Neural cell (in vitro differentiated cells): Measurements from ENCODE around the gene BABAM1.

Experiments used
- EP300 ChIP-seq: fragments of 450-650 bp; conservative IDR thresholded peaks from 2 replicates; pipeline ENCODE4 v1.6.1; 2014; ENCODE audit warnings: antibody characterized with exemption, mild to moderate bottlenecking, moderate library complexity; ENCODE audit not compliant: poor library complexity, severe bottlenecking
- TF ChIP-seq, protein P1 (sequence below): IDR thresholded peaks from 2 replicates; pipeline ENCODE4 v1.6.1; 2012; ENCODE audit warnings: borderline replicate concordance
- TF ChIP-seq, protein P2 (sequence below): fragments of 450-650 bp; IDR thresholded peaks from 2 replicates; pipeline ENCODE4 v1.5.1; 2014; ENCODE audit warnings: antibody characterized with exemption, mild to moderate bottlenecking, moderate library complexity; ENCODE audit not compliant: poor library complexity, severe bottlenecking

DNA sequence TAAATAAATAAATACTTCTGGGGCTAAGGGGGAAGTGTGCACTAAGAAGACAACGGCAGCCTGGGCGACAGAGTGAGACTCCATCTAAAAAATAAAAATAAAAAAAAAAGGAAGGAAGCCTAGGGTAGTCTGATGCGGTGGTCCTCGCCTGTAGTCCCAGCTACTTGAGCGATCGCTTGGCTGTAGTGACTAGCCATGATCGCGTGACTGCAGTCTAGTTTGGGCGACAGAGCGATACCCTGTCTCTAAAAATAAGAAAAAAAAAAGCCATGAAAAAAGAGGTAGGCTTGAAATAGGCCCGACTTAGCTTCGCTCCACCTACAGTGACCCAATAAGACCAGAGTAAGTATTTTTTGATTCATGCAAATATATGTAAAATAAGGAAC is 661 bp upstream of the BABAM1 start:
- TF ChIP-seq, protein P1, sequence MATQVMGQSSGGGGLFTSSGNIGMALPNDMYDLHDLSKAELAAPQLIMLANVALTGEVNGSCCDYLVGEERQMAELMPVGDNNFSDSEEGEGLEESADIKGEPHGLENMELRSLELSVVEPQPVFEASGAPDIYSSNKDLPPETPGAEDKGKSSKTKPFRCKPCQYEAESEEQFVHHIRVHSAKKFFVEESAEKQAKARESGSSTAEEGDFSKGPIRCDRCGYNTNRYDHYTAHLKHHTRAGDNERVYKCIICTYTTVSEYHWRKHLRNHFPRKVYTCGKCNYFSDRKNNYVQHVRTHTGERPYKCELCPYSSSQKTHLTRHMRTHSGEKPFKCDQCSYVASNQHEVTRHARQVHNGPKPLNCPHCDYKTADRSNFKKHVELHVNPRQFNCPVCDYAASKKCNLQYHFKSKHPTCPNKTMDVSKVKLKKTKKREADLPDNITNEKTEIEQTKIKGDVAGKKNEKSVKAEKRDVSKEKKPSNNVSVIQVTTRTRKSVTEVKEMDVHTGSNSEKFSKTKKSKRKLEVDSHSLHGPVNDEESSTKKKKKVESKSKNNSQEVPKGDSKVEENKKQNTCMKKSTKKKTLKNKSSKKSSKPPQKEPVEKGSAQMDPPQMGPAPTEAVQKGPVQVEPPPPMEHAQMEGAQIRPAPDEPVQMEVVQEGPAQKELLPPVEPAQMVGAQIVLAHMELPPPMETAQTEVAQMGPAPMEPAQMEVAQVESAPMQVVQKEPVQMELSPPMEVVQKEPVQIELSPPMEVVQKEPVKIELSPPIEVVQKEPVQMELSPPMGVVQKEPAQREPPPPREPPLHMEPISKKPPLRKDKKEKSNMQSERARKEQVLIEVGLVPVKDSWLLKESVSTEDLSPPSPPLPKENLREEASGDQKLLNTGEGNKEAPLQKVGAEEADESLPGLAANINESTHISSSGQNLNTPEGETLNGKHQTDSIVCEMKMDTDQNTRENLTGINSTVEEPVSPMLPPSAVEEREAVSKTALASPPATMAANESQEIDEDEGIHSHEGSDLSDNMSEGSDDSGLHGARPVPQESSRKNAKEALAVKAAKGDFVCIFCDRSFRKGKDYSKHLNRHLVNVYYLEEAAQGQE: no peak
- no peak for TF ChIP-seq EP300
- TF ChIP-seq, protein P2, sequence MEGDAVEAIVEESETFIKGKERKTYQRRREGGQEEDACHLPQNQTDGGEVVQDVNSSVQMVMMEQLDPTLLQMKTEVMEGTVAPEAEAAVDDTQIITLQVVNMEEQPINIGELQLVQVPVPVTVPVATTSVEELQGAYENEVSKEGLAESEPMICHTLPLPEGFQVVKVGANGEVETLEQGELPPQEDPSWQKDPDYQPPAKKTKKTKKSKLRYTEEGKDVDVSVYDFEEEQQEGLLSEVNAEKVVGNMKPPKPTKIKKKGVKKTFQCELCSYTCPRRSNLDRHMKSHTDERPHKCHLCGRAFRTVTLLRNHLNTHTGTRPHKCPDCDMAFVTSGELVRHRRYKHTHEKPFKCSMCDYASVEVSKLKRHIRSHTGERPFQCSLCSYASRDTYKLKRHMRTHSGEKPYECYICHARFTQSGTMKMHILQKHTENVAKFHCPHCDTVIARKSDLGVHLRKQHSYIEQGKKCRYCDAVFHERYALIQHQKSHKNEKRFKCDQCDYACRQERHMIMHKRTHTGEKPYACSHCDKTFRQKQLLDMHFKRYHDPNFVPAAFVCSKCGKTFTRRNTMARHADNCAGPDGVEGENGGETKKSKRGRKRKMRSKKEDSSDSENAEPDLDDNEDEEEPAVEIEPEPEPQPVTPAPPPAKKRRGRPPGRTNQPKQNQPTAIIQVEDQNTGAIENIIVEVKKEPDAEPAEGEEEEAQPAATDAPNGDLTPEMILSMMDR: no peak
